Hippocampal formation (tissue), 2 donors: ENCODE results near the gene CDH12.
A peak's percentile ranks its signal among the peaks of the same experiment; 100 is the strongest.
"Not testable (repeated sequence)": the region's sequence is repeated elsewhere in the genome, so short reads cannot be mapped to it uniquely, and the experiment has no call there.

Experiments used
- DNase-seq, 2 donors: peaks; one replicate each; lab custom pipeline; 2025; lab: John Stamatoyannopoulos, UW

CDH12 gene

DNA sequence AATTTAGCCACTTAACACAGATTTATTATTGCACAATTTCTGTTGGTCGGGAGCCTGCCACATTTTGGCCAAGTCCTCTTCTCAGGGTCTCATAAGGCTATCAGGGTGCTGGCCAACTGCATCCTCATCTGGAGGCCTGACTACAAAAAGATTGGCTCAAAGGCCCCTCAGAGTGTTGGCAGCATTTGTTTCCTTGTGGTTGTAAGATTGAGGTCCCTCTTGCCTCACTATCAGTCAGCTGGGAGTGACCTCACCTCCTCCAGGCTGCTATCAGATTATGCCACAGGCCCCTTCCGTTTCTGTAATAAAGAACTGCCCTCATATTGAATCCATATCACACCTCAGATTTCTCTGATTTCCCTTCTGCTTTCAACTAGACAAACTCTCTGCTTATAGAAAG lies 698.4 kb downstream of the CDH12 start:
- DNase-seq: not testable (repeated sequence)

DNA sequence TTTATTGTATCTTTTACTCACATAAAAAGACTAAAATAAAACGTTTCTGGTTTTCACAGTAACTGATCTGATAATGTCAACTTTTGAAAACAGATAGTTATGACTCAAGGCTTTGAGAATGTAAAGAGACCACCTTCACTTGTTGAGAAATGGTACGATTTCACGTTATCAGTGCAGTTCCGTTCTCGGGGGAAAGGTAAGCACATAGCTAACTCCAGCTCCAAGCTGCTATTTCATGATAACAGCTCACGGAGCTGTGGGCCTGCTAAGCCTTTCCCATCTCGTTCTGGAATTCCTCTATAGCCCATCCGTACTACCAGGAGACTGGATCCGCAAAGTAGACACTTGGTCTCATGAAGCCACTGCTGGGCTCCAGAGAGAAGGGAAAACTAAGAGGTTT lies 701.3 kb downstream of the CDH12 start:
- not testable (repeated sequence) for DNase-seq

DNA sequence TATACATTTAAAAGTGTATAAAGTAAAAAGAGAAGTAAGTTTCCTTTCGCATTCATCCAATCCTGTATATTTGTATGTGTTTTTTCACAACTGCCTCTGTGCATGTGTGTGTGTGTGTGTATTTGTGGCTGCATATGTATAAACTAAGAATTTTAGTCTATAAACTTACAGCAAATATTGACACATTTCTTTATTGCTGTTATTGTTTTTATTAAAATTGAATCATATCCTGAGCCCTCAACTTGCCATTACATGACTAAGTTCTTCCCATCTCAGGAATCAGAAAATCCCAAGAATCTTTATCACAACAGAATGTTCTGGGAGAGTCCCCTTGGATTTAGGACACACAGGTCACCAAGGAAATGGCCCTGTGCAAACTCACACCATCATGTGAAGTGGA lies 712.7 kb downstream of the CDH12 start:
- not testable (repeated sequence) for DNase-seq

DNA sequence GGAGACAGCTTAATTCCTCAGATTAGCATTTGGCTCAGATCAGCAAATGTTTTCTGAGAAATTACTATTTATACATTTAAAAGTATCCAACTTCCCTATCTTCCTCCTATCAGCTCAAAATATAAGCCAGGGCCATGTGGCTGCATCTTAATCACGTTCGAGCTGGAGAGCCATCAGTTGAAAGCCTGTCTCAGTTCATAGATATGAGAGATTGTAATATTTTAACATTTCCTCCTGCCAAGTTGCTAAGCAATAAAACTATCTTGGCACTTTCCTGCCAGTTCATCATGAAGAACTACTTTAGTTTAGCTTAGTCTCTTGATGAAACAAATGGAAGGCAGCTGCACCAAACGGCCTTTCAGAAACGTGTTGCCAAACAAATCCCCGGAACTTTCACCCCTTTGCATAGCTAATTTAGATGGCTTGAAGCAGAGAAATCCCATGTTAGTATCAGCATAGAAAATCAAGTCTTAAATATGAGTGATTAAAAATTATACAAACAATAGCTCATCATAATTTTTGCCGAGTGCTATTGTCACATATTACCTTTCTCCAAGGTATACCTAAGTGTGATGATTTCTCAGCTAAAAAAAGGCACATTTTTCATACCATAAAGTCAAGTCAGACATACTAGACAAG lies 713.4 kb downstream of the CDH12 start:
- DNase-seq: not testable (repeated sequence)

DNA sequence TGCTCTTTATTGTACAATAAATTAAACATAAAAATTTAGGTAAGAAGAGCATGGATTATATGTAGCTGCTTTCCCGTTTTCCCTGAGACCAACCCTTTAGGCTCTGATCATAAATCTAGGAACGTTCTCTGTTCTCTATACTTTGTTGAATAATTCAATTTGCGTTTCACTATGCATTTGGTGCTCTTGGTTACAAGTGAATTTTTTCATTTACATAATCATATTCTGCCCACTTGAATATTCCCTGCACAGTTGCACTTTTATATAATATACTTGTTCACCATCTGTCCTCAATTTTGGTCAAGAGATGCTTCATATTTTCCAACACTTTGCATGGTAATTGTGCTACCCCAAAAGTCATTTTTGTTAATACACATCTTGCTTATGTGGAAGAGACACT lies 741.8 kb downstream of the CDH12 start:
- peak in 1 of 2 donors; percentile 21 for DNase-seq

DNA sequence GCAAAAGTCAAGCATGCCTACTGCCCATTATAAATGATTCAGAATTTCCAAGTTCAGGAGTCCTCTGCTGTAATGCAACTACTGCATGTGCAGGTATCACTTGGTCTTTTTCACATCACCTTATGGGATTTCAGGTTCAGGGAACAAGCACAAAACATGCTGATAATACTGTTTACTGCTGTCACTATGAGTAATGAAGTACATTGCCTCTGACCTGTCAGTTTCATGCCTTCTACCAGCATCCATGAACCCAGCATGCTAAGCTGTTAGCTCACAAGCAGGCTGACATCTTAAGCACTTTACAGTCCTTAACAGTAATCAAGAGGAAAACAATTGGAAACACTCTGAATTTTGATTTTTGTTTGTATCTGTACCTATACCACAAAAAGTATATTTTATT lies 743.8 kb downstream of the CDH12 start:
- no peak for DNase-seq

DNA sequence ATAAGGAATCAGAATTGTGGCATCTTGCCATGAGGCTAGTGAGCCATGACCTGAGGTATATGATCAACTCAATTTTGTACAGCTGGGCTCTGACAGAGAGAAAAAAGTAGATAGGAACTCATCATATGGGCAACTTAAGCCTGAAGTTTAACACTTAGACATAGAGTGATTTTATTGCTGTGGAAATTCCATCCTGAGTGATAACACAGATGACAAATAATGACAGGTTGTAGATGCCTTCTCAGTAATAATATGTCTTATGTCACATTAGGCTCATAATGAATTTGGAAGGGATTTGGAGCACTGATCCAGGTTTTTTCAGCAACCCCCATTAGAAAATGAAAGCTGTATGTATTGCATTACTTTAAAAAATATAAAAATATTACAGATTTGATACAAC lies 744.6 kb downstream of the CDH12 start:
- no peak for DNase-seq

DNA sequence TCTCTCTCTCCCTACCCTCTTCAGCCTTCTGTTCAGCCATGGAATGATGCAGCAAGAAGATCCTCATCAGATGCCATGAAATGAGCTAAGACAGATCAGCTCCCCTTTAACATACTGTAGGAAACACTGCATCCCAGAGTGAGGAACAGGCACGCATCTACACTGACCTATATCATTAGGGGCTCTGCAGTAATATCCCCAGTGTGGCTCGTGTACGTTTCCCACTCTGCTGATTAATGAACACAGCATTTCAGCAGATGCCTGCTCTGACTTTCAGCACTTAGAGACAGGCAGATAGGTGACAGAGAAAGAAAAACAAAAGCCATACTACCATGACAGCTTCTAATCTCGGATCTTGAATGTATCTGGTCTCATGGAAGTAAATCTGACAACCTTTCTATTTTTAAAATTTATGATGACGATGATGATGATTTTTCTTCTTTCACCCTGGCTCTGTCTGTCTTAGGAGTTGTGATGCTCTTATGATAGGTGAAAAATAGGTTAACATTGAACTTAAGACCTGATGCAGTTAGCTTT lies 750.3 kb downstream of the CDH12 start:
- DNase-seq: no peak

DNA sequence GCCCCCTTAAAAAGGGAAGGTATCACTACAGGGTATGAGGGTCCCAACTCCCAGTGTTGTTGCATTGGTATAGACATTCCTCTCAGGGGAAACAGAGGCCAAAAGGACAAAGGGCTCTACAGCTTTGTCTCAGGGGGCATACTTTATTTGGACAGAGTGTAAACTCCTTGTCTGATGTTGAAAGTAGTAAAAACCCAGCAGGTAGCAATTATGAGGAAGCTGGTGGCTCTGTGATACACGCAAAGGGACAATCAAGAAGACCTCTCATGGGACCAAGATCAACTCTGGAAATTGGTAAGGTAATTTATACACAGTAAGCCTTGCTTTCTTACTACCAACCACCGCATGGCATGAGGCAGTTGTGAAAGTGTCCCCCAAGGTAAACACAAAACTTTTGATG lies 764.6 kb downstream of the CDH12 start:
- DNase-seq: no peak

DNA sequence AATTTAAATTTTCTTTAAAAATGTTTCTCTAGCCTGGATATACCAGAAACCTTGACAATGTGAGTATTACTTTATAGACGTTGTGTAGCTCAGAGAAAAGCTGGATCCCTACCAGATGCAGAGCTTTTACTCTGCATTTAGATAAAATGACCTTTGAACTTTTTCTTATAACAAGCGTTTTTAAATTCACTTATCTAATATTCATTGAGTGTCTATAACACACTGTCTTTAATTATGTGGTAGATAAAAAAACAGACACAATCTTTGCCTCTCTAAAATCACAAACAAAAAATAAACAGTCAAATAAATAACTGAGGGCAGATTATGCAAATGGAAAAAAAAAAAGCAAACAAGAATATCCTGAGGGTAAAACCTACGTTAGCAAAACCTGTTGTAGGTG lies 773.6 kb downstream of the CDH12 start:
- no peak for DNase-seq

DNA sequence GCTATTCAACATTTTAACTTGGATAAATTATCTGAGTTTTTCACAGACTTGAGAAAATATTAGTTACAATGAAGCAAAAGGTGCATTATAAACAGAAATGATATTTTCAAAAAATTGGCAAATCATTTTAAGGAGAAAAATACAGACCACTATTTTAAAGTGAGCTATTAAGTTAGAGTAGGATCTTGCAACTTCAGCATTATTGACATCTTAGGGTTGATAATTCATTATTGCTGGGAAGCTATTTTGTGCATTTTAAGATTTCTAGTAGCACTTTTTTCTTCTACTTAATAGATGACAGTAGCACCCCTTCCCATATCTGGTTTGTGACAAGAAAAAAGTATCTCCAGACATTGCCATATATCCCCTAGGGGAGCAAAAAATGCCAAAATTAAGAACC lies 774.1 kb downstream of the CDH12 start:
- DNase-seq: no peak

DNA sequence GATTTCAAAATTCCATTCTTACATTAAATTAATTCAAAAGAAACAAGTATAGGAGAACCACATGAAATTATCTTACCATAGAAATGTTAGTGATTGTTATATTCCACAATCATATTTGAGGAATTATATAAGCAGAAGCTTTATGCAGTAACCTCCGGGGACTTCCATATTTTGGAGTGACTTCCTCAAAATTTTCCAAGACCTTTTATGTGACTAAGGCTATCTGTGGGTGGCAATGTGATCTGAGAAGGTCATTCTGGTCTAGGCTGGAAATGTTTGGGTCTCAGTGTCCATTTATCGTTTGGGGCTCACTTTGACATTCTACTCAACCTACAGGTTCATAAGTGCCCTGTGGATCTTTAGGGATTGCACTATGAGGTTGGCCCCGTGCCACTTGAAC lies 776.6 kb downstream of the CDH12 start:
- no peak for DNase-seq

DNA sequence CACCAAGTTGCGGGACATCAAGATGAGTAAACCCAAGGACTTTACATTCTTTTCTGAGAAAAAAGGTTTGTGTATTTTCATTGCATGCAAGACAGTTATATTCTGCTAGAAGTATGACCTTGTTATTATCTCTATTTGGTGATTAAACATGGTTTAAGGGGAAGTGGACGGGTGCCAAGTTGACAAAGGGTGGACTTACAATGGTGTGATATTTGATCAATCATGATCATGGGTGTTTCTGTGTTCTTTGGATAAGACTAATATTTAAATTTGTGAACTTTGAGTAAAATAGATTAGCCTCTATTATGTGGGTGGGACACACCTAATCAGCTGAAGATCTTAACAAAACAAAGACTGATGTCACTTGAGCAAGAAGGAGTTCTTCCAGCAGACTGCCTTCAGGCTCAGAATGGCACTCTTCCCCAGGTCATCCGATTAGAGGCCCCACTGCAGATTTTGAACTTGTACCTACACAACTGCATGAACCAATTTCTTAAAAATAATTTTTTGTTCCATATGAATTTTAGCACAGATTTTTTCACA lies 782.9 kb downstream of the CDH12 start:
- DNase-seq: no peak

DNA sequence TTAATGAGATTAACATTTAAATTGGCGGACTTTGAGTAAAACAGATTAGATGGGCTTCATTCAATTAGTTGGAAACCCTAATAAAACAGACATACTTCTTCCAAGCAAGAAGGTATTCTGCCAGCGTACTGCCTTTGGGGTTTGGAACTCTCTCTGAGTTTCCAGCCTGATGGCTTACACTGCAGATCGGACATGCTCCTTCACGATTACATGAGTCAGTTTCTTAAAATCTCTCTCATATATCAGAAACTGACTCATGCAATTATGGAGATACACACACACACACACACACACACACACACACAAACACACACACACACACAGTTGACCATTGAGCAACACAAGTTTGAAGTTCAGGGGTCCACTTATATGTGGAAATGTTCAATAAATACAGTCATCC lies 789.4 kb downstream of the CDH12 start:
- no peak for DNase-seq

DNA sequence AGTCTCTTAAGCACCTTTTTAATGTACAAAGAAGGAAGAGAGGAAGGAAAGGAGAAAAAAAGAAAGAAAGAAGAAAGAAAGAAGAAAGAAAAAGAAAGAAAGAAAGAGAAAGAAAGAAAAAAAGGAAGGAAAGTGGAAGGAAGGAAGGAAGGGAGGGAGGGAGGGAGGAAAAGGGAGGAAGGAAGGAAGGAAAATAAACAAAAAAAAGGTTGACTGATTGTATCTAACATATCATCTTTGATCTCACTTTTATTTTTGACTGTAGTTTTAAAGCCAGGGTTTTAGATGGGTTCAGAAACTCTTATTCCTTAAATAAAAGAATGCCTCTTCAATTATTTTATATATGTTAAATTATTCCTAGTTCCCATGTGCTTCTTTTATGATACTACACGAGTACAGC lies 794.5 kb downstream of the CDH12 start:
- no peak for DNase-seq

DNA sequence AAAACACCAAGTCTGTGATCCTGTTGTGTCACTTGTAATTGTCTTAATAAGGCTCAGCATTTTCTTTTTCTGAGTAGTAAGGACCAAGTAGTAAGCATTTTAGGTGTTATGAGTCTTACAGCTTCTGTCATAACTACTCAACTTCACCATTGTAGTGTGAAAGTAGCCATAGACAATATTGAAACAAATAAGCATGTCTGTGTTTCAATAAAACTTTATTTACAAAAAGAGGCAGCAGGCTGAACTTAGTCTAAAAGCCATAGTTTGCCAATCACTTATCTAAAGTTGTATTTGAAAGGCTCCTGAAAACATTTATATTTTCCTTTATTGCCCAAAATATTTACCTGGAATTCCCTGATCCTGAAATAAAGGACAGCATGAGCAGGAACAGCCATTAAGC lies 796.1 kb downstream of the CDH12 start:
- DNase-seq: no peak

DNA sequence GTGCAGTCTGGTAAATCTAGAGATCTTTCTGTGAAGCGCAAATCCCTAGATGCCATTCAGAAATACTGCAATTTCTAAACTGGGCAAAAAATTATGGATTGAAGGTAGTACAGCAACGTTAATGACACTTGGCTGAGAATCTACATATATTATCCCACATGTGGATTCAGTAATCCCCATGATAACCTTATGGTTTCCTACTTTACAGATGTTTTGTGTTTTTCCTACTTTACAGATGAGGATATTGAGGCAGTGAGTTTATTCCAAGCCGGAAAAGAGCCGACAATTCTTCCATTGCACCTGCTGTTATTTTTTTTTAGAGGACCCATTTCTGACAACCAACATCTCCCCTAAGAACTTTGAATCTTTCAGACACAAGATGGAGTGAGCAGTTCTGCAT lies 796.5 kb downstream of the CDH12 start:
- DNase-seq: no peak

DNA sequence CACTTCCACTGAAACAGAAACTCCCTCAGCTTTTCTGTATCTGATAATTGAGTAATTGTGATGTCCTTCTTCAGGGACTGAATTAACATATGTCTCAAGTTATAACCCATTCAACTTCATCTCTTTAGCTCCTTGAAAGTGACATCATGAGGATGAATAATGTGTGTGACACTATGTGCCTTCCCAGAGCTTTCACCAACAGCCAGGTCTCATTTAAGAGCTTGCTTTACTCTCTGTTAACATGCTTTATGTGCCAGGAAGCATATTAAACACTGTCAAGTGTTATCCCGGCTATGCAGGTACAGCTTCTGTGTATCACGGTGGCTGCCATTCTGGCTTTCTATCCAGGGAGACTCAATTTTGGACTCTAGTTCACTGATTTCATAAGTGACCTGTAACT lies 799.9 kb downstream of the CDH12 start:
- DNase-seq: no peak

DNA sequence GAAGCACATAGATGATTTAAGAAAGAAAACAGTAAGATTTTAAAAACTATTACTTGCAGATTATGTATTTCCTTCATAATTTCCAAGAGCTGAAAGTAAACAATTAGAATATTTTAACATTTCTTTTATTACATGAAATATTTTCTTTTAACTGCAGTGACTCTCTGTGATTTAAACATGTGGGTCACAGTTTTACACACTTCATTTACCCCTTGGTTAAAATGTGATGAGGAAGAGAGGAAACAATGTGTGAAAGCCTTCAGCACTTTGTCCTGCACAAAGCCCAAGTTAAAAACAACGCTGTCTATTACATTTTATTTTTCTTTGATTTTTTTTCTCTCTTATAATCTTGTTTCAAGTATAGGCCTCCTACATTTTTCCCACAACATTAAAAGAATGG lies 801.3 kb downstream of the CDH12 start:
- no peak for DNase-seq

DNA sequence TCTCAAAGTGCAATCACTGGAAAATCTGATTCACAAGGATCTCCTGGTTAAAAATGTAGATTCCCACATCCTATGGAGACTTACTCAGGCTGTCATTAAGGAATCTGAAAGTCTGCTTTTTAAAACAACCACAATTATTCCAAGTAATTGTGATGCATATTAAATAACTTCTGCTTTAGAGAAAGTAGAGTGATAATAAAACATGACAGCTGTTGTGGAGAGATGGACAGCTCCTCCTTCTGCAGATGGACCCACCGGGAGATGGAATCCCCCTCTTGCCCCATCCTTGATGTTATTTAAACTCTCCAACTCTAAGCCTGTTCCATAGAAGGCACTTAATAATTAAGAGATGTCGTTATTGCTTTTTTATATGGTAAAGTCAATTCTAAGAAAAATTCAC lies 802.2 kb downstream of the CDH12 start:
- no peak for DNase-seq

DNA sequence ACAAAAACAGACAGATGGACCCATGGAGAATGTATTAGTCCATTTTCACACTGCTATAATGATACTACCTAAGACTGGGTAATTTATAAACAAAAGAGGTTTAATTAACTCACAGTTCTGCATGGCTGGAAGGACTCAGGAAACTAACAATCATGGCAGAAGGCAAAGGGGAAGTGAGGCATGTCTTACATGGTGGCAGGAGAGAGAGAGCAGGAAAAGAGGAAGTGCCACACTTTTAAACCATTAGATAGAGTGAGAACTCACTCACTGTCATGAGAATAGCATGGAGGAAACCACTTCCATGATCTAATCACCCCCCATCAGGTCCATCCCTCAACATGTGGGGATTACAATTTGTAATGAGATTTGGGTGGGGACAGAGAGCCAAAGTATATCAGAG lies 808.9 kb downstream of the CDH12 start:
- no peak for DNase-seq

DNA sequence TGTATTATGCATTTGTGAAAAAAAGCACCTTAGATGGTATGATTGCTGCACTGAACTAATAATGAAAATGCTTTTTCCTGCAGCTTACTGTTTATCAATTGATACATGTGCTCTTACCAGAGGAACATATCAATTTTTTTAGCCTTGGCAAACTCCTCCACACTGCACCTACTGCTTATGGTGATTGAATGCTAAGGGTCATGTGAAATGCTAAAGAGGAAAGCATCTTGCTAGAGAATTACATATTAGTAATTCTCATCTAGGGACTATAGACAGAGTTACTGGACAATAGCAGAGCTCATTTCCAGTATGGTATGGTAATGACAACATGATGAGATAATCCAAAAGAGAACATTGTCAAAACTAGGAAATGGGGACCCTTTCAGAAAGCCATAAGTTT lies 817.1 kb downstream of the CDH12 start:
- DNase-seq: no peak

DNA sequence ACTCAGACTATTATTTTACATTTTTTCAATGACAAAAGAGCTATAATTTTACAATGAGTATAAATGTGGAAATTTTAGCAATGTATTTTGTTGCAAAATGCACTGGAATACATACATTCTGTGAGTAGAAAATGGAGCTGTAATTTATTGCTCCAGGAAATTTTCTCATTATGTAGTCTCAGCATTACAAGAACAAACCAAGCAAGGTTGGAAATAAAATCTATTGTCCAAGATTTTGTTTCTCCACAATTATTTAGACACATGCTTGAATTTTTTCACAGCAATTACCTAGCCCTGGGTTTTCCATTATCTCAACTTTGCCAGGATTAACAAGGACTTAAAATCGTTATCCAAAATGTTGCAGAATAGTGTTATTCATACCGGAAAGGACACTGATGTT lies 820.1 kb downstream of the CDH12 start:
- no peak for DNase-seq

DNA sequence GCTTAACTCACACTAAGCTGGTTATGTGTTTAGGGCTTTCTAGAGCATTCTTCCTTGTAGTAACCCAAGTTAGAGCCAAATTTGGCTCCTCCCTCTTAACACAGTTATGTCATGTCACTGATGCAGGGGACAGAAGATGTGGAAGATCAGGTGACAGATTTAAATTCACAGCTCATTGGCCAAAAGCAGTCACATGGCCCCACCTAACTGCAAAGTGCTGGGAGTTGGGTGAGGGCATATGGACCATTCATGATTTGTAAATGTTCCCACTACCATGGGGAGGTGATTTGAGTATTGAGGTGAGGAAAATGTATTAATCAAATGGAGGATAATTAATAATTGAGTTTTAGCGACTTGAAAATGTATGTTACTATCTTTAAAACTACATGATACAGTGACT lies 829.4 kb downstream of the CDH12 start:
- no peak for DNase-seq
